Glomerular endothelial cell (primary cell): ENCODE data around the gene A3GALT2. TPM values are rescaled to one million over a fixed set of nuclear protein-coding genes. Genes with fewer than 3 reads are reported as not detected.

Source experiments
- DNase-seq: peaks from one replicate; pipeline ENCODE4 v3.0.0-alpha.2; 2011; ENCODE audit warnings: low read depth, low spot score; ENCODE audit errors: extremely low read depth
- total RNA-seq: library from RNA; depleted of rRNA; stranded (reverse); fragments of >200 nt; gene quantifications from 2 replicates; pipeline ENCODE4 v1.2.3, GENCODE V29; 2015

A3GALT2 gene
- total RNA-seq, 1 donor from 2014 or later, result not detected

- DNase-seq, result no peak
These were observed 45.7 kb downstream of the A3GALT2 start for GRCh38 chr1:33275195-33275594.

GRCh38 chr1:33274446-33274845, 46.5 kb downstream of the A3GALT2 start:
- no peak for DNase-seq

GRCh38 chr1:33273961-33274371, 46.9 kb downstream of the A3GALT2 start:
- no peak for DNase-seq

- no peak for DNase-seq
These were observed 47.5 kb downstream of the A3GALT2 start for GRCh38 chr1:33273406-33273805.

GRCh38 chr1:33272930-33273329, 48.0 kb downstream of the A3GALT2 start:
- DNase-seq, result no peak

- DNase-seq, result no peak
These were observed 48.4 kb downstream of the A3GALT2 start for GRCh38 chr1:33272509-33272908.

- DNase-seq, result no peak
These were observed 49.0 kb downstream of the A3GALT2 start for GRCh38 chr1:33271666-33272505.

GRCh38 chr1:33270808-33271465, 50.0 kb downstream of the A3GALT2 start:
- no peak for DNase-seq

GRCh38 chr1:33270379-33270778, 50.5 kb downstream of the A3GALT2 start:
- DNase-seq, result no peak

- no peak for DNase-seq
These were observed 51.3 kb downstream of the A3GALT2 start for GRCh38 chr1:33269621-33270020.

- DNase-seq, result no peak
These were observed 51.8 kb downstream of the A3GALT2 start for GRCh38 chr1:33268927-33269610.

GRCh38 chr1:33268457-33268856, 52.4 kb downstream of the A3GALT2 start:
- DNase-seq, result no peak

- no peak for DNase-seq
These were observed 53.3 kb downstream of the A3GALT2 start for GRCh38 chr1:33267468-33268205.

- no peak for DNase-seq
These were observed 54.1 kb downstream of the A3GALT2 start for GRCh38 chr1:33266766-33267165.

- DNase-seq, result no peak
These were observed 54.9 kb downstream of the A3GALT2 start for GRCh38 chr1:33265780-33266605.

GRCh38 chr1:33263890-33264504, 56.9 kb downstream of the A3GALT2 start:
- DNase-seq, result no peak

GRCh38 chr1:33261344-33261743, 59.6 kb downstream of the A3GALT2 start:
- no peak for DNase-seq

GRCh38 chr1:33260439-33260838, 60.5 kb downstream of the A3GALT2 start:
- no peak for DNase-seq

GRCh38 chr1:33259879-33260278, 61.0 kb downstream of the A3GALT2 start:
- no peak for DNase-seq
